Fibroblast of lung (primary cell): ENCODE results near the gene PARP2. TPM values are rescaled to one million over a fixed set of nuclear protein-coding genes. Genes with fewer than 3 reads are reported as not detected.

Source experiments
- DNase-seq, 2 donors: peaks; one replicate each; pipeline versions ENCODE4 v3.0.0 to v3.0.0-alpha.2; 2010; ENCODE audit warnings: low read depth in 2 of 2
- H2AFZ ChIP-seq: 2 replicates; pipeline ENCODE4 v1.5.1; 2012; ENCODE audit warnings: low read length, control low read depth, inconsistent platforms
- H3K27ac ChIP-seq: 2 replicates; pipeline ENCODE4 v1.5.1; 2011; ENCODE audit warnings: low read length, control low read depth; ENCODE audit not compliant: insufficient read depth
- H3K27me3 ChIP-seq: 2 replicates; pipeline ENCODE4 v1.5.1; 2011; ENCODE audit warnings: mild to moderate bottlenecking, low read length; ENCODE audit not compliant: control insufficient read depth, insufficient read depth
- H3K36me3 ChIP-seq: 2 replicates; pipeline ENCODE4 v1.5.1; 2011; ENCODE audit warnings: low read length; ENCODE audit not compliant: control insufficient read depth, insufficient read depth
- H3K4me1 ChIP-seq: 2 replicates; pipeline ENCODE4 v1.5.1; 2011; ENCODE audit warnings: low read length; ENCODE audit not compliant: control insufficient read depth, insufficient read depth; ENCODE audit errors: extremely low read depth
- H3K4me2 ChIP-seq: 2 replicates; pipeline ENCODE4 v1.5.1; 2011; ENCODE audit warnings: low read length, control low read depth; ENCODE audit not compliant: insufficient read depth; ENCODE audit errors: extremely low read depth
- H3K4me3 ChIP-seq, 4 experiments: fragments of 200-600 bp in 1 of 4; sonication (generic) in 1 of 4; replicated peaks in 1 of 4; 2 replicates each; pipeline ENCODE4 v1.5.1; 2011 to 2016; ENCODE audit warnings: low read length in 4 of 4, low read depth in 3 of 4, mild to moderate bottlenecking in 3 of 4, control low read depth in 2 of 4, inconsistent platforms in 1 of 4, mixed read lengths in 1 of 4; ENCODE audit not compliant: insufficient read depth in 1 of 4; ENCODE audit errors: control extremely low read depth in 1 of 4
- H3K79me2 ChIP-seq: 2 replicates; pipeline ENCODE4 v1.5.1; 2012; ENCODE audit warnings: mild to moderate bottlenecking, low read length, inconsistent platforms; ENCODE audit not compliant: control insufficient read depth, insufficient read depth
- H3K9ac ChIP-seq: 2 replicates; pipeline ENCODE4 v1.5.1; 2011; ENCODE audit warnings: mild to moderate bottlenecking, low read length, control low read depth; ENCODE audit not compliant: insufficient read depth
- H3K9me3 ChIP-seq: 2 replicates; pipeline ENCODE4 v1.5.1; 2012; ENCODE audit warnings: low read depth, low read length; ENCODE audit not compliant: control insufficient read depth, insufficient read depth
- H4K20me1 ChIP-seq: 2 replicates; pipeline ENCODE4 v1.5.1; 2011; ENCODE audit warnings: low read length; ENCODE audit not compliant: control insufficient read depth, insufficient read depth; ENCODE audit errors: extremely low read depth
- EZH2 ChIP-seq: IDR thresholded peaks from 2 replicates; pipeline ENCODE4 v1.5.1; 2012; ENCODE audit warnings: low read length, control low read depth, mild to moderate bottlenecking; ENCODE audit errors: missing control alignments
- polyA plus RNA-seq, 2 donors: library from polyadenylated mRNA; depleted of rRNA in 1 of 2; stranded (reverse) in 1 of 2; unstranded in 1 of 2; fragments of >200 nt; gene quantifications; 2 replicates each; pipeline ENCODE4 v1.2.1, GENCODE V29; 2011 to 2012; ENCODE audit warnings: missing spikeins in 1 of 2
- total RNA-seq: library from RNA; depleted of rRNA; stranded (reverse); fragments of >200 nt; gene quantifications from 2 replicates; pipeline ENCODE4 v1.2.1, GENCODE V29; 2014
- TF ChIP-seq, protein P1 (sequence below), 2 donors: IDR thresholded peaks in 1 of 2; conservative IDR thresholded peaks in 1 of 2; 1 replicate in 1 of 2; 2 replicates in 1 of 2; pipeline ENCODE4 v1.5.1; 2011 to 2012; ENCODE audit warnings: low read length in 2 of 2, control low read depth in 1 of 2, inconsistent platforms in 1 of 2, low read depth in 1 of 2, mild to moderate bottlenecking in 1 of 2

The PARP2 gene
- total and polyA plus RNA-seq, 2 donors (not counting 1 experiment from before 2014, with no cell fraction given): 6.6 to 16.9 TPM

DNA sequence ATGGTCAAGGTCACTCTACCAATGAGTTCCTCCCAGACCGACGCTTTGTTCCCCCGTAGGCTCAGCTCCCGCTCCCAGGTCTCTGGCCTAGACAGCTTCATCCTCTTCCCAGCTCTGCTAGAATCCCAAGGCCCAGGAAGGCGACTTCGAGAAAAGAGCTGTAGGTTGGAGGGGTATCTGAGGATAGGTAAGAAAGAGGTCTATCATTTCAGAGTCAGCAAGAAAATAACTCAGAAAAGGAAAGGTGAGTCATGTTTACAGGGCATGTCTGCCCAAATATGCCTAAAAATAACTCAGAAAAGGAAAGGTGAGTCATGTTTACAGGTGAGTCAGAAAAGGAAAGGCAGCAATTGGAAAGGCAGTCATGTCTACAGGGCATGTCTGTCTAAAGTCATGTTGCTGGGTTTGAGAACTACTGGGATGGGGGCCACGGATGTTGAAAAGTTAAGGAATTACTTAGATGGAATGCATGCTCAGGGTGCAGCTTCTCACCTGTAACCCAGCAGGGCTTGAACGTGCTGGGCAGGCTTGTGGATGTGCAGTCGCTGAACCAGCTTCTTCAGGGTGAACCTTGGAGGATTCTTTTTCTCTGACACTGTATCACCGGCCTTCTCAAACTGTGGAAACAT, 57.6 kb downstream of the PARP2 start:
- H3K9ac ChIP-seq: no peak overlapping the region
- TF ChIP-seq EZH2: no peak
- TF ChIP-seq, protein P1, sequence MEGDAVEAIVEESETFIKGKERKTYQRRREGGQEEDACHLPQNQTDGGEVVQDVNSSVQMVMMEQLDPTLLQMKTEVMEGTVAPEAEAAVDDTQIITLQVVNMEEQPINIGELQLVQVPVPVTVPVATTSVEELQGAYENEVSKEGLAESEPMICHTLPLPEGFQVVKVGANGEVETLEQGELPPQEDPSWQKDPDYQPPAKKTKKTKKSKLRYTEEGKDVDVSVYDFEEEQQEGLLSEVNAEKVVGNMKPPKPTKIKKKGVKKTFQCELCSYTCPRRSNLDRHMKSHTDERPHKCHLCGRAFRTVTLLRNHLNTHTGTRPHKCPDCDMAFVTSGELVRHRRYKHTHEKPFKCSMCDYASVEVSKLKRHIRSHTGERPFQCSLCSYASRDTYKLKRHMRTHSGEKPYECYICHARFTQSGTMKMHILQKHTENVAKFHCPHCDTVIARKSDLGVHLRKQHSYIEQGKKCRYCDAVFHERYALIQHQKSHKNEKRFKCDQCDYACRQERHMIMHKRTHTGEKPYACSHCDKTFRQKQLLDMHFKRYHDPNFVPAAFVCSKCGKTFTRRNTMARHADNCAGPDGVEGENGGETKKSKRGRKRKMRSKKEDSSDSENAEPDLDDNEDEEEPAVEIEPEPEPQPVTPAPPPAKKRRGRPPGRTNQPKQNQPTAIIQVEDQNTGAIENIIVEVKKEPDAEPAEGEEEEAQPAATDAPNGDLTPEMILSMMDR (conservative IDR thresholded peaks at IDR 0.05 in 1 of 2, IDR thresholded peaks at IDR 0.05 in 1 of 2; ENCODE audit: low read depth in 1 of 2, low read length in 2 of 2): no peak
- no peaks in the 10 kb centered on the region for H3K27me3 ChIP-seq
- H2AFZ ChIP-seq: no peak overlapping the region
- H3K4me3 ChIP-seq: no peak overlapping the region
- H3K4me1 ChIP-seq: no peaks in the 10 kb centered on the region
- DNase-seq: peak in 1 of 2 donors; percentile 36
- H3K4me2 ChIP-seq: no peak overlapping the region
- no peaks in the 10 kb centered on the region for H3K79me2 ChIP-seq
- H3K9me3 ChIP-seq: no peaks in the 10 kb centered on the region
- peaks cover 9% of the 10 kb centered on the region for H3K36me3 ChIP-seq
- no peaks in the 10 kb centered on the region for H4K20me1 ChIP-seq
- no peak overlapping the region for H3K27ac ChIP-seq

DNA sequence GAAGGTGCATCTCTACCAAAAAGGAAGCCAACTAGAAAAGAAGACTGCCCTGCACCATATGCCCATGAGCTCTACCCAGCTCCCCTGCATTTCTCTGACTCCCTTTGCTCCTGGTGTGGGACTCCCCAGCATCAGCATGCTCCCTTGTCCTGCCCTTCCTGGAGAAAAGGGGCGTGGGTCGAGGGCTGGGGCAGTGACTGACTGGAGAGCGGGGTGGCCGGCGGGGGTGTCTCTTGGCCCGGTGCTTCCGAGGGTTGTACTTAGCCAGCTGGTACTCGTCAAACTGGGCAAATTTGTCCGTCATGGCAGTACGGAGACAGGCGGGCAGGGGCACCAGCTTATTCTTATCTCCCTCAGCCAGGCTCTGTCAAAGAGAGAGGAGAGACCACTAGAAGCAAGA, 60.1 kb downstream of the PARP2 start:
- DNase-seq: no peak
- no peak overlapping the region for H3K9ac ChIP-seq
- H3K4me3 ChIP-seq: no peak overlapping the region
- no peak overlapping the region for H2AFZ ChIP-seq
- H4K20me1 ChIP-seq: no peaks in the 10 kb centered on the region
- H3K27me3 ChIP-seq: no peaks in the 10 kb centered on the region
- H3K9me3 ChIP-seq: no peaks in the 10 kb centered on the region
- no peaks in the 10 kb centered on the region for H3K4me1 ChIP-seq
- H3K36me3 ChIP-seq: peaks cover 16% of the 10 kb centered on the region
- TF ChIP-seq EZH2: no peak
- TF ChIP-seq, protein P1 (conservative IDR thresholded peaks at IDR 0.05 in 1 of 2, IDR thresholded peaks at IDR 0.05 in 1 of 2; ENCODE audit: low read depth in 1 of 2, low read length in 2 of 2): no peak
- no peaks in the 10 kb centered on the region for H3K79me2 ChIP-seq
- H3K4me2 ChIP-seq: no peak overlapping the region
- H3K27ac ChIP-seq: no peak overlapping the region

Other genes with a start within 250 kb of the PARP2 start
- gene OR4K17, start 232.9 kb upstream of the PARP2 start, total RNA-seq: not detected in 2 replicates
- not detected in 2 replicates for gene OR4K17, start 232.9 kb upstream of the PARP2 start, polyA plus RNA-seq
- not detected in 2 replicates for gene OR4N5, start 204.8 kb upstream of the PARP2 start, total RNA-seq
- gene OR4N5, start 204.8 kb upstream of the PARP2 start, polyA plus RNA-seq: not detected in 2 replicates
- not detected in 2 replicates for gene OR11G2, start 152.7 kb upstream of the PARP2 start, total RNA-seq
- not detected in 2 replicates for gene OR11G2, start 152.7 kb upstream of the PARP2 start, polyA plus RNA-seq
- gene OR11H6, start 119.9 kb upstream of the PARP2 start, total RNA-seq: not detected in 2 replicates
- gene OR11H6, start 119.9 kb upstream of the PARP2 start, polyA plus RNA-seq: not detected in 2 replicates
- not detected in 2 replicates for gene OR11H7, start 114.7 kb upstream of the PARP2 start, total RNA-seq
- not detected in 2 replicates for gene OR11H7, start 114.7 kb upstream of the PARP2 start, polyA plus RNA-seq
- not detected in 2 replicates for gene OR11H4, start 104.3 kb upstream of the PARP2 start, total RNA-seq
- gene OR11H4, start 104.3 kb upstream of the PARP2 start, polyA plus RNA-seq: not detected in 2 replicates
- 20.0 and 22.0 TPM in 2 replicates for gene TTC5, start 37.7 kb upstream of the PARP2 start, total RNA-seq
- 20.3 and 22.4 TPM in 2 replicates for gene TTC5, start 37.7 kb upstream of the PARP2 start, polyA plus RNA-seq
- 77.5 and 110 TPM in 2 replicates for gene CCNB1IP1, start 10.4 kb upstream of the PARP2 start, total RNA-seq
- 33.3 and 48.5 TPM in 2 replicates for gene CCNB1IP1, start 10.4 kb upstream of the PARP2 start, polyA plus RNA-seq
- 15.2 and 21.6 TPM in 2 replicates for gene TEP1, start 69.9 kb downstream of the PARP2 start, total RNA-seq
- 7.4 and 10.5 TPM in 2 replicates for gene TEP1, start 69.9 kb downstream of the PARP2 start, polyA plus RNA-seq
- gene KLHL33, start 92.5 kb downstream of the PARP2 start, total RNA-seq: 0.26 and 1.5 TPM in 2 replicates
- 0.09 and 0.17 TPM in 2 replicates for gene KLHL33, start 92.5 kb downstream of the PARP2 start, polyA plus RNA-seq
- 29.5 and 34.0 TPM in 2 replicates for gene OSGEP, start 111.2 kb downstream of the PARP2 start, total RNA-seq
- gene OSGEP, start 111.2 kb downstream of the PARP2 start, polyA plus RNA-seq: 18.1 and 26.2 TPM in 2 replicates
- 66.6 and 86.5 TPM in 2 replicates for gene APEX1, start 111.6 kb downstream of the PARP2 start, total RNA-seq
- gene APEX1, start 111.6 kb downstream of the PARP2 start, polyA plus RNA-seq: 187 and 278 TPM in 2 replicates
- gene PIP4P1, start 117.8 kb downstream of the PARP2 start, total RNA-seq: 24.7 and 30.9 TPM in 2 replicates
- 34.9 and 39.5 TPM in 2 replicates for gene PIP4P1, start 117.8 kb downstream of the PARP2 start, polyA plus RNA-seq
- gene PNP, start 125.8 kb downstream of the PARP2 start, total RNA-seq: 4.4 and 6.9 TPM in 2 replicates
- 25.7 and 54.5 TPM in 2 replicates for gene PNP, start 125.8 kb downstream of the PARP2 start, polyA plus RNA-seq
- not detected in 2 replicates for gene RNASE10, start 161.9 kb downstream of the PARP2 start, total RNA-seq
- gene RNASE10, start 161.9 kb downstream of the PARP2 start, polyA plus RNA-seq: not detected in 2 replicates
- not detected in 2 replicates for gene RNASE9, start 217.4 kb downstream of the PARP2 start, total RNA-seq
- not detected in 2 replicates for gene RNASE9, start 217.4 kb downstream of the PARP2 start, polyA plus RNA-seq
- gene RNASE11, start 244.4 kb downstream of the PARP2 start, total RNA-seq: not detected in 2 replicates
- not detected in 2 replicates for gene RNASE11, start 244.4 kb downstream of the PARP2 start, polyA plus RNA-seq
- not detected in 2 replicates for gene RNASE12, start 247.7 kb downstream of the PARP2 start, total RNA-seq
- not detected in 2 replicates for gene RNASE12, start 247.7 kb downstream of the PARP2 start, polyA plus RNA-seq